GM12892 (cell line): ENCODE data around the gene RSL1D1.

Experiments used
- POLR2AphosphoS5 ChIP-seq: IDR thresholded peaks from 2 replicates; pipeline ENCODE4 v1.6.1; 2011; ENCODE audit warnings: low read depth, low read length, control low read depth
- TAF1 ChIP-seq: IDR thresholded peaks from 2 replicates; pipeline ENCODE4 v1.6.1; 2011; ENCODE audit warnings: low read depth, mild to moderate bottlenecking, control low read depth, low read length, borderline replicate concordance

GRCh38 chr16:11805556-11805955, 45.8 kb downstream of the RSL1D1 start:
- TF ChIP-seq TAF1 (no peak), POLR2AphosphoS5 (no peak)
